OCI-LY1 (cell line): ENCODE results near the gene CAMK2D.

Experiments
- H2AFZ ChIP-seq: fragments of 200-600 bp; sonication (generic), shearing (Covaris generic); 2 replicates; pipeline ENCODE4 v1.6.0; 2014; ENCODE audit warnings: antibody characterized with exemption, mild to moderate bottlenecking, low read length
- H3F3A ChIP-seq: fragments of 200-600 bp; sonication (generic), shearing (Covaris generic); 2 replicates; pipeline ENCODE4 v1.6.0; 2014; ENCODE audit warnings: mild to moderate bottlenecking, antibody characterized with exemption, low read length, moderate library complexity; ENCODE audit not compliant: insufficient read depth
- H3K27ac ChIP-seq: fragments of 200-600 bp; sonication (generic); 2 replicates; pipeline ENCODE4 v1.5.1; 2014; ENCODE audit warnings: low read length, mixed run types, mild to moderate bottlenecking, low read depth; ENCODE audit not compliant: poor library complexity, severe bottlenecking
- H3K27me3 ChIP-seq: fragments of 200-600 bp; sonication (generic); 2 replicates; pipeline ENCODE4 v1.6.0; 2014; ENCODE audit warnings: antibody characterized with exemption, mild to moderate bottlenecking, low read length, moderate library complexity; ENCODE audit not compliant: insufficient read depth
- H3K36me3 ChIP-seq: fragments of 200-600 bp; sonication (generic); 2 replicates; pipeline ENCODE4 v1.6.1; 2014; ENCODE audit warnings: mild to moderate bottlenecking, antibody characterized with exemption, low read length, moderate library complexity, mixed read lengths; ENCODE audit not compliant: insufficient read depth
- H3K4me1 ChIP-seq: fragments of 200-600 bp; sonication (generic); 2 replicates; pipeline ENCODE4 v1.5.1; 2014; ENCODE audit warnings: mild to moderate bottlenecking, low read length, moderate library complexity; ENCODE audit not compliant: insufficient read depth, severe bottlenecking
- H3K4me2 ChIP-seq: fragments of 200-600 bp; sonication (generic), shearing (Covaris generic); 2 replicates; pipeline ENCODE4 v1.6.1; 2014; ENCODE audit warnings: low read length
- H3K4me3 ChIP-seq: fragments of 200-600 bp; sonication (generic); 2 replicates; pipeline ENCODE4 v1.5.1; 2014; ENCODE audit warnings: low read length, low read depth, mild to moderate bottlenecking, mixed read lengths; ENCODE audit not compliant: poor library complexity, severe bottlenecking
- H3K79me2 ChIP-seq: fragments of 200-600 bp; shearing (Covaris generic); 2 replicates; pipeline ENCODE4 v1.6.1; 2016; ENCODE audit warnings: mixed run types, low read length, mixed read lengths; ENCODE audit not compliant: insufficient read depth
- H3K9ac ChIP-seq: fragments of 200-600 bp; sonication (generic), shearing (Covaris generic); 2 replicates; pipeline ENCODE4 v1.6.1; 2014; ENCODE audit warnings: mild to moderate bottlenecking, low read length, mixed read lengths
- H3K9me2 ChIP-seq: fragments of 200-600 bp; sonication (generic), shearing (Covaris generic); 2 replicates; pipeline ENCODE4 v1.6.1; 2014; ENCODE audit warnings: low read depth, mild to moderate bottlenecking, low read length, mixed read lengths
- H3K9me3 ChIP-seq: fragments of 200-600 bp; shearing (Covaris generic); 2 replicates; pipeline ENCODE4 v1.6.1; 2014; ENCODE audit warnings: low read length, mixed read lengths
- H4K20me1 ChIP-seq: fragments of 200-600 bp; sonication (generic), shearing (Covaris generic); 2 replicates; pipeline ENCODE4 v1.6.0; 2016; ENCODE audit warnings: mild to moderate bottlenecking, low read length; ENCODE audit not compliant: insufficient read depth
- EZH2 ChIP-seq: fragments of 200-600 bp; sonication (generic), shearing (Covaris generic); IDR thresholded peaks from 2 replicates; pipeline ENCODE4 v1.8.0; 2017; ENCODE audit warnings: borderline replicate concordance, mixed run types, mild to moderate bottlenecking, antibody characterized with exemption, low read length, moderate library complexity, mixed read lengths
- TF ChIP-seq, protein P1 (sequence below): fragments of 200-600 bp; sonication (generic), shearing (Covaris generic); IDR thresholded peaks from 2 replicates; pipeline ENCODE4 v1.5.1; 2017; ENCODE audit warnings: mild to moderate bottlenecking, antibody characterized with exemption, low read length, moderate library complexity, mixed read lengths

CAMK2D gene

DNA sequence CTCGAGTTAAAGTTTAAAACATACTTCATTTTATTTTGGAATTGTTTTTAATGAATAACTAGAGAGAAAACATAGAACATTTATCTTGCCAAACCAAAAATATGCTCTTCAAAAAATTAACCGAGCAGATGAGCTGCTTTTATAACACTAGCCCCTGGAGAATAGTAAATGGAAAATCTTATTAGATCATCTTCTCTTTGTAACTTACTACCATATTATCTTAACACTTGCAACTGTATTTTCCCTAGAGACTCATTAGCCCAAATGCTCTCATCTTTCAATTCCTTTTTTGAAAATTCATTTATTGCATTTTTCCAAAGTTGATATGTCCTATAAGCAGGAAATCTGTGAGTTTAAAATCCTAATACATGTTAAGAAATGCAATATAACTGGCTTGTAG, 143.3 kb downstream of the CAMK2D start:
- peaks cover 4% of the 10 kb centered on the region; the same call in 1 of the 2 replicates for H3K36me3 ChIP-seq
- TF ChIP-seq, protein P1, sequence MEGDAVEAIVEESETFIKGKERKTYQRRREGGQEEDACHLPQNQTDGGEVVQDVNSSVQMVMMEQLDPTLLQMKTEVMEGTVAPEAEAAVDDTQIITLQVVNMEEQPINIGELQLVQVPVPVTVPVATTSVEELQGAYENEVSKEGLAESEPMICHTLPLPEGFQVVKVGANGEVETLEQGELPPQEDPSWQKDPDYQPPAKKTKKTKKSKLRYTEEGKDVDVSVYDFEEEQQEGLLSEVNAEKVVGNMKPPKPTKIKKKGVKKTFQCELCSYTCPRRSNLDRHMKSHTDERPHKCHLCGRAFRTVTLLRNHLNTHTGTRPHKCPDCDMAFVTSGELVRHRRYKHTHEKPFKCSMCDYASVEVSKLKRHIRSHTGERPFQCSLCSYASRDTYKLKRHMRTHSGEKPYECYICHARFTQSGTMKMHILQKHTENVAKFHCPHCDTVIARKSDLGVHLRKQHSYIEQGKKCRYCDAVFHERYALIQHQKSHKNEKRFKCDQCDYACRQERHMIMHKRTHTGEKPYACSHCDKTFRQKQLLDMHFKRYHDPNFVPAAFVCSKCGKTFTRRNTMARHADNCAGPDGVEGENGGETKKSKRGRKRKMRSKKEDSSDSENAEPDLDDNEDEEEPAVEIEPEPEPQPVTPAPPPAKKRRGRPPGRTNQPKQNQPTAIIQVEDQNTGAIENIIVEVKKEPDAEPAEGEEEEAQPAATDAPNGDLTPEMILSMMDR = no peak
- peak overlapping the region; percentile 24 for H3K4me2 ChIP-seq
- H3K79me2 ChIP-seq = peaks cover 35% of the 10 kb centered on the region
- no peaks in the 10 kb centered on the region for H3K27me3 ChIP-seq
- H2AFZ ChIP-seq = no peak overlapping the region
- H3K27ac ChIP-seq = peak overlapping the region; percentile 84
- peak overlapping the region; percentile 20; the same call in 1 of the 2 replicates for H3K9ac ChIP-seq
- no peaks in the 10 kb centered on the region for H3F3A ChIP-seq
- H3K9me3 ChIP-seq = no peaks in the 10 kb centered on the region
- H3K4me1 ChIP-seq = peaks cover 99% of the 10 kb centered on the region
- no peak overlapping the region for H3K4me3 ChIP-seq
- no peaks in the 10 kb centered on the region for H3K9me2 ChIP-seq
- no peaks in the 10 kb centered on the region for H4K20me1 ChIP-seq

DNA sequence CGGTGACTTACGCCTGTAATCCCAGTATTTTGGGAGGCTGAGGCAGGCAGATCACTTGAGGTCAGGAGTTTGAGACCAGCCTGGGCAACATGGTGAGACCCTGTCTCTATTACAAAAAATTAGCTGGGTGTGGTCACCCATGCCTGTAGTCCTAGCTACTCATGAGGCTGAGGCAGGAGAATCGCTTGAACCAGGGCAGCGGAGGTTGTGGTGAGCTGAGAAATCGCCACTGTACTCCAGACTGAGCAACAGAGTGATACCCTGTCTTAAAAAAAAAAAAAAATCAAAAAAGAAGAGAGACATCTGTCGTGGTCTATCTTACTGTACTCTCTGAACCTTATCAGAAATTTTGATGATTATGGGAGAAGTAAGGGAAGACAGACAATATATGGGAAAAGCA, 144.3 kb downstream of the CAMK2D start:
- H3K27me3 ChIP-seq = no peaks in the 10 kb centered on the region
- no peak overlapping the region for H2AFZ ChIP-seq
- peaks cover 40% of the 10 kb centered on the region for H3K79me2 ChIP-seq
- no peaks in the 10 kb centered on the region for H3K9me3 ChIP-seq
- H3K9ac ChIP-seq = peak overlapping the region; percentile 27; the same call in 1 of the 2 replicates
- peak overlapping the region; percentile 15; the same call in 1 of the 2 replicates for H3K4me2 ChIP-seq
- H3K36me3 ChIP-seq = no peaks in the 10 kb centered on the region
- no peaks in the 10 kb centered on the region for H3K9me2 ChIP-seq
- H3F3A ChIP-seq = no peaks in the 10 kb centered on the region
- H3K27ac ChIP-seq = peak overlapping the region; percentile 84
- H4K20me1 ChIP-seq = no peaks in the 10 kb centered on the region
- no peak overlapping the region for H3K4me3 ChIP-seq
- H3K4me1 ChIP-seq = peaks cover 100% of the 10 kb centered on the region
- TF ChIP-seq EZH2 = no peak
- TF ChIP-seq, protein P1 = no peak

DNA sequence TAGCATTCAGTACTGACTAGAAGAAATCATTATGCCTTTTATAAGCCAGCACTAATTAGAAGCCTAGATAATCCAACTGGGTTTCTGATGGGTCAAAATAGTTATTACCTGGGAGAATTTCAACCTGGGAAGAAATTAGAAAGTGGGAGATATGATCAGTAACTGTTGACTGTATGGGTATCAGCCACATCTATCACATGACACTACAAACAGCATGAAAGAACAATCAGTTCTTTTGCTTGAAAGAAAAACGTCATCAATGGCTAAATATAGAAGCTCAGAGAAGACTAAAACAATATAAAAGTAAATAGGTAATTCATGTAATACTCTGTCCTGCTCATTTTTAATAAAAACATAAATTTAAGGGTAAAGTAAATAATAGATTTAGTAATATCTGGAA, 145.1 kb downstream of the CAMK2D start:
- Histone ChIP-seq H3K9me3 (no peaks in the 10 kb centered on the region), H3K4me1 (peaks cover 100% of the 10 kb centered on the region), H2AFZ (no peak overlapping the region), H3K4me2 (peak overlapping the region; percentile 43; the same call in 1 of the 2 replicates), H3K79me2 (peaks cover 41% of the 10 kb centered on the region), H3K27ac (peak overlapping the region; percentile 84), H3K9me2 (no peaks in the 10 kb centered on the region), H4K20me1 (no peaks in the 10 kb centered on the region), H3K27me3 (no peaks in the 10 kb centered on the region), H3K36me3 (no peaks in the 10 kb centered on the region), H3K4me3 (peak overlapping the region; percentile 29), H3K9ac (peak overlapping the region; percentile 41; the same call in 1 of the 2 replicates), H3F3A (no peaks in the 10 kb centered on the region)
- TF ChIP-seq EZH2 = no peak
- TF ChIP-seq, protein P1 = no peak
